Hepatocyte (in vitro differentiated cells): Measurements from ENCODE around the gene MTARC2.

Experiments used
- CTCF ChIP-seq: fragments of 200-600 bp; sonication (generic); IDR thresholded peaks from 2 replicates; pipeline ENCODE4 v1.5.1; 2016; ENCODE audit warnings: antibody characterized with exemption, mild to moderate bottlenecking; ENCODE audit not compliant: poor library complexity
- EZH2 ChIP-seq: fragments of 200-600 bp; sonication (generic); IDR thresholded peaks from 2 replicates; pipeline ENCODE4 v1.6.1; 2016; ENCODE audit warnings: antibody characterized with exemption, mild to moderate bottlenecking, borderline replicate concordance
- EZH2phosphoT487 ChIP-seq: fragments of 200-600 bp; sonication (generic); IDR thresholded peaks from one replicate; pipeline ENCODE4 v1.6.1; 2018; ENCODE audit warnings: antibody characterized with exemption, mild to moderate bottlenecking, low read depth, moderate library complexity; ENCODE audit not compliant: unreplicated experiment, severe bottlenecking

GRCh38 chr1:220761688-220762427 is 13.7 kb downstream of the MTARC2 start:
- TF ChIP-seq CTCF (no peak), EZH2 (no peak), EZH2phosphoT487 (no peak)
